T-helper 22 cell (primary cell): ENCODE measurements around the gene SGO2.
"Not testable (repeated sequence)": the region's sequence is repeated elsewhere in the genome, so short reads cannot be mapped to it uniquely, and the experiment has no call there.

Experiments used
- DNase-seq: peaks from one replicate; pipeline ENCODE4 v3.0.0-alpha.2; 2020; ENCODE audit warnings: low read depth

Gene SGO2

DNA sequence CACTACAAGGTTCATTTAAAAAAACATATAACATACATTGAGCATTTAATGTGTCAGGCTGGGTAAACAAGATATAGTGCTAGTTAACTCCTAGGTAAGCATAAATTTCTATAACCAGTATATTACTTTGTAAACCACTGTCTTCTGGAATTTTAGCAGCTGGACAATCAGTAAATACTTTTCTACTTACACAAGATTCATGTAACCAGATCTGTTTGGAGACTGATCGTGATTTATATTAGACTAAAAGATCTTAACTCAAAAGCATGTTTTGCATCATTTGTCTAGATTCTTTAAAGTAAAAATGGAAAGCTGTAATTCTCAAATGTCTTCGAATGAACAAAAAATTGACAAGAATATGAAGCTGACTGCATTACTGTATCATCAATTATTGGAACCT lies 941 bp upstream of the SGO2 start:
- DNase-seq: no peak

DNA sequence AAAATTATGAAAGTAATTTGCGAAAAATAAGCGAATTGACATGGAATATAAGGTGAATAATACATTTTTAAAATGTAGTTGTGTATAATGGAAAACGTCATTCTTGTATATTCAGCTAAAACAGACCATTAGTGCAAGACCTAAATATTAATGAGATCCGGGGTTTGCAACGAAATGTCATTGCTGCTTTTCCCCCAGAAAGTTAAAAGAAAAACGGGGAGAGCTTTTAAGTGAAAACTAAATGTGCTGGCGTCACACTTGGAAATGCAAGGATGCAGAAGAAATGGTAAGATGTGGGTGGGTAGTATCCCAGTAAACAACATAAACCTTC lies 491 bp upstream of the SGO2 start:
- DNase-seq: no peak

DNA sequence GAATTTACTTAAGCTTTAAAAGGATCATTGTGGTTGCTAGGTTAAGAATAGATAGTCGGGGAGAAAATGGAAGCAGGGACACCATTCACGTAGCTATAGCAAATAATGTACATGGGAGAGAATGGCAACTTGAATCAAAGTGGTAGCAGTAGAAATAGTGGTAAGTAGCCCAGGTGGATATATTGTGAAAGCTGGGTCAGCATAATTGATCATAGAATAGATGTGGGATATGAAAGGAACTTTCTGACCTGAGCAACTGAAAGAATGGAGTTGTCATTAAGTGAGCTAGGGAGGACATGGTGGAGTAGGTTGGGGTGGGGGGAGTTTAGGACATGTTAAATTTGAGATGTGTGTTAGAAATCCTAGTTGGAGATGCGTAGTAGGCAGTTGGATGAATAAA lies 2.2 kb downstream of the SGO2 start:
- DNase-seq: no peak

DNA sequence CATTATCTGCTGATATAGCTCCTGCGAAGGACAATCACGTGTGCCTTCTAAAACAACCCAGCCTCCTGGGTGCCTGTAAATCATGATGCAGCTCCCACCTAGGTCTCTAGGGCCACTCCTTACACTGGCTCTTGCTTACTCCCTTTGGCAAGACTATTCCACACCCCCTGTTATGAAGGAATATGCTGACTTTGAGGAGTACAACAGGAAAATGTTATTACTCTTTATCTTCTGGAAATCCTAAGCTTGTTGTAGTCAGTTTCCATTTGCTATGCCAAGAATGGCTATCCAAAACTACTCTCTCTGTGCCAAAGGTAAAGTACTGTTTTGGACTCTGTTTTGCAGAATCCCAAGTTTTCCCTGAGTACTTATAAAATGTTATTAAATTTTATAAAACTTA lies 7.7 kb downstream of the SGO2 start:
- no peak for DNase-seq

DNA sequence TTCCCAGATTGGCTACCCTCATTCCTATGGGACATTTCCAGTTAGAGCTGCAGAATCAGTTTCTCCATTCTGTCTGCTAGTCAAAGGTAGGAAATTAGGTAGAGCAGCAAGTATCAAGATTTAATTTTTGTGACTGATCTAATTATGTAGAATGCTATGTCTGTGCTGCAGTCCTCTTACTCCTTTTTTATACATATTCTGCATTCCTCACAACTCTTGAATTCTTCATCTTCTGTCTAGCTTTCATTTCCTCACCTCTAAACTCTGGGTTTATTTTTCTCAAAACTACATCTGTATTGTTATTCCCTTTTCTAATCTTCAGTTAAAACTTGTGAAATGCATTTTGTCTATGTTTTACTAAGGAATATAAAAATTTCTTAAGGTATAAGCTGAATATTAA lies 8.6 kb downstream of the SGO2 start:
- DNase-seq: no peak

DNA sequence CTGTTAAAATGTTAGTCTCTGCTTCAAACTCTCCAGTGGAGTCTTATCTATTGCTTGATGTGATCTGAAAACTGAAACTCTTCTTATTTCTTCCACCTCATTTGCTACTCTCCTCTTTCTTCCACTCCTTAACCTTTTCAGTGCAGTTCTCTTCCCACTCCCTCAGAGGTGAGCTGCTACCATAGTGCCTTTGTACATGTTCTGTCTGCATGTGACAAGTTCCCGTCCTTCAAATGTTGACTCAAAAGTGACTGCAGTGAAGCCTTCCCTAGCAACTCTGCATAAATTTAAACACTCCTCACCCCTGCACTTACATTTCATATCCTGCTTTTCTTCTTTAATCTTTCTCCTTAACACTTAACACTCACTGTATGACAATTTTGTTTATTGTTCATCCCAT lies 12.1 kb downstream of the SGO2 start:
- DNase-seq: no peak

DNA sequence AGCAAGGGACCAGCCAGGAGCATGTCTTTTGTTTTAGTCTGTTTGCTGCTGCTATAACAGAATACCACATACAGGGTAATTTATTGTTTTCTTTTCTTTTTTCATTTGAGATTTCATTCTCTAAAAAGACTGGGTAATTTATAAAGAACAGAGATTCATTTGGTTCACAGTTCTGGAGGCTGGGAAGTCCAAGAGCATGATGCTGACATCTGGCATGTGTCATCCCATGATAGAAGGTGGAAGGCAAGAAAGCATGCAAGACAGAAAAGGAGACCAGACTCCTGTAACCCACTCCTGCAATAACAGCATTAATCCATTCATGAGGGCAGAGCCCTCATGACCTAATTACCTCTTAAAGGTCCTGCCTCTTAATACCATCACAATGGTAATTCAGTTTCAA lies 14.8 kb downstream of the SGO2 start:
- DNase-seq: no peak

DNA sequence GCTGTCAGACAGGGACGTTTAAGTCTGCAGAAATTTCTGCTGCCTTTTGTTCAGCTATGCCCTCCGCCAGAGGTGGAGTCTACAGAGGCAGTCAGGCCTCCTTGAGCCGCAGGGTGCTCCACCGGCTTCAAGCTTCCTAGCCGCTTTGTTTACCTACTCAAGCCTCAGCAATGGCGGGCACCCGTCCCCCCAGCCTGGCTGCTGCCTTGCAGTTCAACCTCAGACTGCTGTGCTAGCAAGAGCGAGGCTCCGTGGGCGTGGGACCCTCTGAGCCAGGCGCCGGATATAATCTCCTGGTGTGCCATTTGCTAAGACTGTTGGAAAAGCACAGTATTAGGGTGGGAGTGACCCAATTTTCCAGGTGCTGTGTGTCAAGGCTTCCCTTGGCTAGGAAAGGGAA lies 40.6 kb downstream of the SGO2 start:
- not testable (repeated sequence) for DNase-seq

DNA sequence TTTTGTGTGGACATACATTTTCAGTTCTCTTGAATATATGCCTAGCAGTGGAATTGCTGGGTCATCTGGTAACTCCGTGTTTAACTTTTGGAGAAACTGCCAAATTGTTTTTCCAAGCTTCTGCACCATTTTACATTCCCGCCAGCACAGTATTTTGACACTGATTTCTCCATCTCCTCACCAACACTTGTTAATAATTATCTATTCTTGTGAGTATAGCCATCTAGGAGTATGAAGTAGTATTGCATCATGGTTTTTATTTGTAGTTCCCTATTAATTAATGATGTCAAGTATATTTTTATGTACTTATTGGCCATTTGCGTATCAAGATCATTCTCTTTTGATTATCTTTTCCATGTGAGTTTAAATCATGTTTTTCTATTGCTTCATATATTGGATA lies 41.9 kb downstream of the SGO2 start:
- no peak for DNase-seq

DNA sequence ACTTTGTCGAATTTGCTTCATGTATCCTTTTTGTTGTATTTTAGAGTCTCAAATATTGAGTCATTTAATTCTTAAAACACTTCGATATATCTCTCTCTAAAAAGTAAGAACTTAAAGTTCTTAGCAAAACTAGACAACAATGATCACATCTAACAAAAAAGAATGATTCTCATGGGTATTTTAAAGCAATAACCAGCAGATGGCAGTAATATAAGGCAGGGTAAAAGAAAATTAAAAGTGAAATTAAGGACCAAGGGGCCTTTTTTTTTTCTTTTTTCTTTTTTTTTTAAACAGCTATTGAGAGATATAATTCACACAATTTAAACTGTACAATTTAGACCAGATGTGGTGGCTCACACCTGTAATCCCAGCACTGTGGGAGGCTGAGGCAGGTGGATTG lies 50.0 kb downstream of the SGO2 start:
- DNase-seq: no peak

DNA sequence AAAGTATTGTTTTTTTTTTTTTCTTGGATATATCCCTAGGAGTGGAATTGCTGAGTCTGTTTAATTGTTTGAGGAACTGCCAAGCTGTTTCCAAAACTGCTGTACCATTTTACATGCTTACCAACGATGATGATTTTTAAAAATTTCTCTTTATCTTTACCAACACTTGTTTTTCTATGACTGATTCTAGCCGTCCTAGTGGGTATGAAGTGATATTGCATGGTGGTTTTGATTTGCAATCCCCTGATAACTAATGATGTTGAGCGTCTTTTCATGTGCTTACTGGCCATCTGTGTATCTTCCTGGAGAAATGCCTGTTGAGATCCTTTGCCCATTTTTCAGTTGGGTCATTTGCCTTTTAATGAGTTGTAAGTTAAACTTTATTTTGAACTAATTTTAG lies 51.0 kb downstream of the SGO2 start:
- no peak for DNase-seq

DNA sequence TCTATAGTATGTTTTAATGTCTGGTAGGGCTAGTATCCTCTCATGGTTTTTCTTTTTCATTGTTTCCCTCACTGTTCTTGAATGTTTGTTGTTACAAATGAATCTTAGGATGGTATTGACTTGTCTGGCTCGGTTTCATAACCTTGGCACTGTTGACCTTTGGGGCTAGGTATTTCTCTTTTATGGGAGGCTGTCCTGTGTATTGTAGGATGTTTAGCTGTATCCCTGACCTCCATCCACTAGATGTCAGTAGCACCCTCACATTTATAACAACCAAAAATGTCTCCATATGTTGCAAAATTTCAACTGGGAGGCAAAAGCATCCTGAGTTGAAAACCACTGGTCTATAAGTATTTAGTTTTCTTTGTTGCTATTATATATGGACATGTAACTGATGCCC lies 52.8 kb downstream of the SGO2 start:
- DNase-seq: no peak

DNA sequence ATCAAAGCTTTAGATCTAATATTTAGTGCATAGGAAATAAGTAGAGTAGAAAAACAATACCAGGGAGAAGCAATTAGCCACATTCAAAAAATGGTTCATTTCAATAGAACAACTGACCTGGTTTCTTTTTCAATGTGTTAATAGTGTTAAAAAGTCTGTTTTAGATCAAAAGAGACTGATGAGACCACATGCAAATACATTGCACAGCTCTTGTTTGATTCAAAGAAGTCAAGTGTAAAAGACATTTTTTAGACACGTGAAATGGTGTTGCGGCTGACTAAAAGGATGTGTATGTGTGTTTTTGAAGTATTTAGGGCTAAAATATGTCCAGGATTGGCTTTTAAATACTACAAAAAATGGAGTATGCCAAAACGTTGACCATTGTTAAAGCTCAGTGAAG lies 58.6 kb downstream of the SGO2 start:
- no peak for DNase-seq

DNA sequence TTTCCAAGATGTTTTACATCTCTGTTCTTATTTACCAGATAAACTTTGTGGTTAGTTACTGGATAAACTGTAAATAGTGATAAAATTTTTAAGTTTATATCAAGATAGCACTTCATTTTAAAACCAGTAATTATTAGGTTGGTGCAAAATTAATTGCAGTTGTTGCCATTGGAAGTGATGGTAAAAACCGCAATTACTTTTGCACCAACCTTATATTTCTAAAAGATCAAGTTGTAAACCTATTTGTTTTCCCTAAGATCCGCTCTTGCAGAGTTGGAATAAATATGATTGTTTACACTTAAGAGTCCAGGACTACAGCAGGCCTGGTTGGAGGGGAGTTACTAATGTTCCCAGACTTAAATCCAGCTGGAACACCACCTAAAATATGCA lies 59.3 kb downstream of the SGO2 start:
- no peak for DNase-seq

DNA sequence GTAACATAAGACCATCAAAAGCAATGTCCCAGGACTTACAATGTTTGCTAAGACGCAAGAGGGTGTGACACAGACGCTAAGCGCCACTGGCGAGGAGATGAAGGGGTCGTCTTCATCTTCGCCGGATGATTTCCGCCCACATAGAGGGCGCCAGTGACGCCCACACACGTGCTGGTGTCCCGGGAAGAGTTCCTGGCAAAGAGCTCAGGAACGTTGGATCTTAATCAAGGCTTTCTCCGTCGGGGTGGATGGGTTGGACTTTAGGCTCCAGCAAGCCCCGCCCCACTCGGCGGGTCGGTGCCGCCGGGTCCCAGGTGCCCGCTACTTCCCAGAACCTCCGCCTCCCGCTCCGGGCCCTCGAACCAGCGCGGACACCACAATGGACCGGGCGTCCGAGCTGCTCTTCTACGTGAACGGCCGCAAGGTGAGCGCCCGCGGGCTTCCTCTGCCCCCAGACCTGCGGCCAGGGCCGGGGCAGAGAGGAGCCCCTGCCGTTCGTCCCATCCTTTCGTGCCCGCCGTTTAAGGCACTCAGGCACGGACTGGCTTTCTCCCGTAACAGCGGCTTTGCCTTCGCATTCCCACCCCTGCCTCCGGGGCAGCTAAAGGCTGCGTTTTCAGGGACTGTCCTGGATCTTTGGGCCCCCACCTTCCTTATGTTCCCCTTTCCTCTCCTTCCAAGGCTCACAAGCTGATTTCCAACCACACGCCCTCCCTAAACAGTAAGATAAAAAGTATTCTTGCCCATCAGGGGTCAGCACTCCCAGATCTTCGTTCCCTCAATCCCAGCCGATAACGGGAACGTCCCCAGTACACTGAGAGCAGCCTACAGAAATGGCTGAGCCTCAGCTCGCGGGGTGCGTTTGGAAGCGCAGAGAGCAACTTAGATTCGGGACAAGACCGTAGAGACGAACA lies 60.0 kb downstream of the SGO2 start, which contains the start of gene AOX1:
TSS of gene AOX1 (plus strand) at position 285 of the 914 bp plus-strand sequence. CDS start at position 380, 95 bp downstream.
- no peak for DNase-seq

DNA sequence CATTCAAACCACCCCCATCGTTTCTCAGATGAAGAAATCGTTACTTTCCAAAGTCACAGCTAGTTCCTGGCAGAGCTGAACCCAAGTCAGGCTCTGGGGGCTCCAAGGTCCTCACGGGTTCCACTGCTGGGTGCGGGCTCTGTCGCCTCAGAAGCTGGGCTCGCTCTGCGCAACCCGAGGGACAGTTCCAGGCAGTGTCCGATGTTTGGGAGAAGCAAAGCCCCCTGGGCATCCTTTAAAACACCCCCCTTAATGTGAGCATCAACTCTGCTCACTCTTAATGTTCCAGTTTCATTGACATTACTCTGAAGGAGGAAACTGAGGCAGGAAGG lies 60.6 kb downstream of the SGO2 start:
- no peak for DNase-seq

DNA sequence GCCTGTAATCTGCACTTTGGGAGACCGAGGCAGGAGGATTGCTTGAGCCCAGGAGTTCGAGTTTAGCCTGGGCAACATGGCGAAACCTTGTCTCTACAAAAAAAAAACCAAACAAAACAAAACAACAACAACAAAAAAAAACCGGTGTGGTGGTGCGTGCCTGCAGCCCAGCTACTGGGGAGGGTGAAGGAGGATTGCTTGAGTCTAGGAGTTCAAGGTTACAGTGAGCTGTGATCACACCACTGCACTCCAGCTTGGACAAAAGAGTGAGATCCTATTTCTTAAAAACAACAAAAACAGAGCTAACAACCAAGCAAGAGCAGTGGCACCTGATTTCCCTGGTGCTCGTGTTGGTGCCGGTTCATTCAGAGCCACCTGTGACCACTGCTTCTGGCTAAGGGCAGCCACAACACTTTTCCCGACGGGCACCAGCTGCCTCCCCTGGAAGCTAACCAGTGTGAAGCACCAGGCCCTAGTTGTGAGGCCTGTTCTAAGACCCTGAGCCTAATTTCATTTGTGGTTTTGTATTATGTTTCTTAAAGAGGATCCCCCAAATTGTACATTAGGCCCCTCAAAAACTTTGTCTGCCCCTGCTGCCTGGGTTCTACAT lies 61.1 kb downstream of the SGO2 start:
- no peak for DNase-seq

DNA sequence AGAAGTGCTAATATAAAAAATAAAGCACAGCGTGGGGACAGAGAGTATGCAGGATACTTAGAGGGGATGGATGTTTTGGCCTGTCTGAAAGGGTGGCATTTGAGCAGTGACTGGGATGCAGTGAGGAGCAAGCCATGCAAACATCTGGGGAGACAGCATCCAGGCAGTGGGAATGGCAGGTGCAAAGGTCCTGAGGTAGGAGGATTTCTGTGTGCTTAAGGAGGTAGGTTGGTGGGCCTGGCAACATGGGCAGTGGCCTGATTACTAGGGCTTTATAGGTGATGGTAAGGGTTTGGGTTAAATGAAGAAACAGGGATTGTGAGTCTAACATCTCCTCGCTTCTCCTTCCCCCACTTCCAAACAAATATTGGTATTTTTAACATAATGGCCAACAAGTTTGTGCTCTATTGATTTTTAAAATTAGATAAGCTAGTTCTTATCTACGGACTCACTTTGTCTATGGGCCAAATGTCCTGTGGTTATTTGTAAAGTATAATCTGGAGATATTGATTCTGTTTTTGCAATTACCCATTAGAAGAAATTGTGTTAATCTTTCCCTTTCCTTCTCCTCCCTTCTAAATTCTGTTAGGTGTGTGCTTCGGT lies 62.2 kb downstream of the SGO2 start:
- DNase-seq: no peak

DNA sequence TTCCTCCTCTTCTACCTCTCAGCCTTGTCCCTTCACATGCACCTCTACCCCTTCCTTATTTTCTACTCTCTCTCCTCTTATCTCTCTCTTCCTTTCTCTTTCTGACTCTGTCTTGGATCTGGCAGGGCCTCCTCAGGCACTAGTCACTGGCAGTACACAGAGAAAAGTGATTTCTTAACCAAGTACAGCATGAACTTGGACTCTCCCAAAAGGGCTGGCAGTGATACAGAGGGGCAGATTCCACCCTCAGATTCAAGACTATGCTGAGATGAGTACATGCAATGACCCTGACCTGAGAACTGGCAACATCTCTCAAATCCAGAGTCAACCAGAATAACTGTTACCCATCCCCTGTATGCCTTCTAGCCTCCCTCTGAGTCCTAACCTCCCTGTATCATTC lies 64.1 kb downstream of the SGO2 start:
- no peak for DNase-seq

DNA sequence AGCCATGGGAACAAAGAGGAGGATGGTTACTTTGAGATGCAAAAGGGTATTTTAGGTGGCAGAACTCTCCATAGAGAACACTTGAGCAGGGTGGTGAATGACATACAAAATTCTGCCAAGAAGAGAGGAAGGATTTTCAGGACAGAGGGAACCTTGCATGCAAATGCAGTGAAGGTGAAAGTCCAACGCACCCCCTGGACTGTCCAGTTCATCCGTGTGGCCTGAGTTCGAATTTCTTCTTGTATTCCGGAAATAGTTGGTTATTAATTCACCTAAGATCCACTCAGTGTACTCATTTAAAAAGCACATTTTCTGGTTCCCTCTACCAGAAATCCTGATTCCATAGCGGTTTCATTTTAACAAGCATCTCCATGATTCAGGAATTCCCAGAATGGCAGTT lies 65.3 kb downstream of the SGO2 start:
- DNase-seq: no peak

DNA sequence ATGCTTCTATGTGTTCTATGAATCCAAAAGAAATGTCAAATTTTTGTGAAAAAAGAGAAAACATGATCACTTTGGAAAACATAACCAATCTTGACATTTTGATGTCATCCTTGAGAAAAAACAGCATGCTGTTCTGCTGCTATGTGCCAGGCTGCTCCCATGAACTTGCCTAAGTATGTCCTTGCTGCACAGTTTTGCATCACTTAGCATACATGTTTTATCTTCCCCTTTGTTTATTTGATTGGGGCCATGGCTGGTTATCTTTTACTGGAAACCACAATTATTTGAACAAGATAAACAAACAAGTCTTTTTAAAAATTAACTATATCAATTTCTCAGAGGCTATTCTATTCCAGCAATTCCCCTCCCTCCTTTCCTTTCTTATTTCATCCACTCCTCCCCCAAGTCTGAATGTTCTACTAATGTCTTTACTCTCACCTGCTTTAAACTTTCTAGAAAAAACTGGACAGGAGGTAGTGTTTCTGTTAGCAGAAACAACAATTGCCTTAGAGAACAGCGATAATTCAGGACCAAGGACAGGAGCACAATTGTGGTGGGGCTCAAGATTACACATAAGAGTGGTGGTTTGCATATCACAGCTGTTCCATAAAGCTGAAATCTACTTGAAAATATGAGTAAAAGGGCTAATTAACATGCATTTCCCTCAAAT lies 66.5 kb downstream of the SGO2 start:
- DNase-seq: no peak

DNA sequence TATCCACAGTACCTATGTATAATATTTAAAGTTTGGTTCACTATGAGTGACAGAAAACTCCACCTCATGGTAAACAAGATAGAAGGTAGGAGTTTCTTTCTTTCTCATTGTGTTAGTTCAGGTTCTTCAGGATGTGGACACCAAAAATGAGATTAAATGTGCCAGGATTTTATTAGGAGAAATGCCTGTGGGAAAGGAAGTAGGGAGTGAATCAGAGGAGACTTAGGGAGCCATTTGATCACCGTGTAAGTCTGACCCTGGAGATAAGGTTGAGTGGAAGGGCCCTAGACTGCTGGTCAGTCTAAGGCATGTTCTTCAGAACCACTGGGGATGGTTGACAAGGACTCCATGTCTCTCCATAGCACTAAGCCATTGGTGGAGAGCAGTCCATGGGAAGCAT lies 67.9 kb downstream of the SGO2 start:
- DNase-seq: no peak

DNA sequence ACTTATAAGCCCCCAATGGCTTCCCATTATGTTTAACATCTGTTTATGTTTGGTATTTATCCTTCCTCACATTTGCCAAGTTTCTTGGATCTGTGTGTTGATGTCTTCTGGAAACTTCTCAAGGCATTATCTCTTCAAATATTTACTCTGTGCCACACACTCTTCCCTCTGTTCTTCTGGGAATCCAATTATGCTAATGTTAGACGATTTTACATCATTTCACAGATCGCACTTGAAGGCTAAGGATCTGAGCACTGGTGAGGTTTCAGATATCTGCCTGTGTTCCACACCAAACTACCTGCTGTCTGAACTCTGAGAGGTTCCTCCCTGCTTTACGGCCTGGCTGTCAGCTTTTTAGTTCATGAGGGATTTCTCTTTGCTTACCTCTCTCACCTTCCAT lies 69.9 kb downstream of the SGO2 start:
- no peak for DNase-seq
